D721Med (cell line): ENCODE results near the gene PDLIM7.

ENCODE experiments used
- DNase-seq: peaks from one replicate; pipeline ENCODE4 v3.0.0; 2011; ENCODE audit warnings: low spot score; ENCODE audit not compliant: insufficient read length
- FAIRE-seq: peaks from 2 replicates; lab custom pipeline; 2011; peaks lifted over from hg19 to GRCh38; lab: Jason Lieb, UNC
- TF ChIP-seq, protein P1 (sequence below): IDR thresholded peaks from 2 replicates; pipeline ENCODE4 v1.5.1; 2012; ENCODE audit warnings: mild to moderate bottlenecking, control low read depth; ENCODE audit not compliant: insufficient read depth; ENCODE audit errors: missing control alignments

The PDLIM7 gene

DNA sequence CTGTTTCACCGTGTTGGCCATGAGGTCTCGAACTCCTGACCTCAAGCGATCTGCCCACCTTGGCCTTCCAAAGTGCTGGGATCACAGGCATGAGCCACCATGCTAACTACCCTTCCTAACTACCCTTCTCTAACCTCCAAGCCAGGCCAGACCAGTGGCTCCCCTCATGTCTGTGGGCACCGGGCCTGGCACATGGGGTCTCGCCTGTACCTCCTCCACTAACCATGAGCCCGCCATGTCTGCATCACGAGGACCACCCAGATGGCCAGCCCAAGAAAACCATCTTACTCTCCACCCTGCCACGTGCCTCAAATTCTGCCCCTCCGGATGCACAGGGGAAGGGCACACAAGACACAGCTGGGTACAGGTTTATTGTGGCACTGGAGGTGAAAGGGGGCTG lies 14.4 kb downstream of the PDLIM7 start:
- DNase-seq = no peak
- TF ChIP-seq, protein P1, sequence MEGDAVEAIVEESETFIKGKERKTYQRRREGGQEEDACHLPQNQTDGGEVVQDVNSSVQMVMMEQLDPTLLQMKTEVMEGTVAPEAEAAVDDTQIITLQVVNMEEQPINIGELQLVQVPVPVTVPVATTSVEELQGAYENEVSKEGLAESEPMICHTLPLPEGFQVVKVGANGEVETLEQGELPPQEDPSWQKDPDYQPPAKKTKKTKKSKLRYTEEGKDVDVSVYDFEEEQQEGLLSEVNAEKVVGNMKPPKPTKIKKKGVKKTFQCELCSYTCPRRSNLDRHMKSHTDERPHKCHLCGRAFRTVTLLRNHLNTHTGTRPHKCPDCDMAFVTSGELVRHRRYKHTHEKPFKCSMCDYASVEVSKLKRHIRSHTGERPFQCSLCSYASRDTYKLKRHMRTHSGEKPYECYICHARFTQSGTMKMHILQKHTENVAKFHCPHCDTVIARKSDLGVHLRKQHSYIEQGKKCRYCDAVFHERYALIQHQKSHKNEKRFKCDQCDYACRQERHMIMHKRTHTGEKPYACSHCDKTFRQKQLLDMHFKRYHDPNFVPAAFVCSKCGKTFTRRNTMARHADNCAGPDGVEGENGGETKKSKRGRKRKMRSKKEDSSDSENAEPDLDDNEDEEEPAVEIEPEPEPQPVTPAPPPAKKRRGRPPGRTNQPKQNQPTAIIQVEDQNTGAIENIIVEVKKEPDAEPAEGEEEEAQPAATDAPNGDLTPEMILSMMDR = no peak
- no peak for FAIRE-seq

DNA sequence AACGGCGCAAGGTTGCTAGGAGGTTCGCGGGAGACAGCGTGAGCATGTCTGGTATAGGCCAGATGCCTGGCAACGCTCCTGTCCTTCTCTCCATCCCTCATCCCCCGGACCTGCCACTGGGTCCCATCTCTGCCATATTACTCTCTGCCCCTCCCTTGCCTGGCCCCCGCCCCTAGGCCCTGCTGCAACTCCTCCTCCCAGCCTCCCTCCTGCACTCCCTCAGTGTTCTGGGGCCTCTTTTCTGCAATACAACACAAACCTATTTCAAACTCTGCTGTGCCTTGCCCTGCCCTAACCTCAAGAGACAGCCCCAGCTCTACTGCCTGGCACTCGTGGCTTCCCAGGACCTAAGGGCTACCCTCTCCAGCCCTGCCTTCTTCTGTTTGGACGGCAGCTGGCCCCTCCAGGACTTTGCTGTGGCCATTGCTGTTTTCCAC lies 15.0 kb downstream of the PDLIM7 start:
- TF ChIP-seq, protein P1 = no peak
- FAIRE-seq = no peak
- DNase-seq = no peak

DNA sequence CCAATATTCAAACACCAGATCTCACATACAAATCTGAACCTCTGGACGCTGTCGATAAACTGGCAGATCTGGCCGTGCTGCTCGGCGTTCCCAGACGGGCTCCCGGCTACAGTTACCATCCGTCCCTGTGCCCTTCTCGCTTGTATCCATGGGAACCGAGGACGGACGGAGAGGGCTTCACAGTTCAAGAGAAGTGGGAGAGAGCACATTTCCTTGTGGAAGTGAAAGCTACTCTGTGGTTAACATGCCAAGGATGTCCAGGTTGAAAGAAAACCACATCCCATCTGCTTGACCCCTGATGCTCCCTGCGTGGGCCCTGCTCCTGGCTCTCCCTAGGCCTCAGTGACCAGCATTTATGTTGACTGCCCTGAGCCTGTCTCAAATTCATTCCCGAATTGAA lies 17.6 kb downstream of the PDLIM7 start:
- FAIRE-seq = no peak
- no peak for DNase-seq
- TF ChIP-seq, protein P1 = no peak

DNA sequence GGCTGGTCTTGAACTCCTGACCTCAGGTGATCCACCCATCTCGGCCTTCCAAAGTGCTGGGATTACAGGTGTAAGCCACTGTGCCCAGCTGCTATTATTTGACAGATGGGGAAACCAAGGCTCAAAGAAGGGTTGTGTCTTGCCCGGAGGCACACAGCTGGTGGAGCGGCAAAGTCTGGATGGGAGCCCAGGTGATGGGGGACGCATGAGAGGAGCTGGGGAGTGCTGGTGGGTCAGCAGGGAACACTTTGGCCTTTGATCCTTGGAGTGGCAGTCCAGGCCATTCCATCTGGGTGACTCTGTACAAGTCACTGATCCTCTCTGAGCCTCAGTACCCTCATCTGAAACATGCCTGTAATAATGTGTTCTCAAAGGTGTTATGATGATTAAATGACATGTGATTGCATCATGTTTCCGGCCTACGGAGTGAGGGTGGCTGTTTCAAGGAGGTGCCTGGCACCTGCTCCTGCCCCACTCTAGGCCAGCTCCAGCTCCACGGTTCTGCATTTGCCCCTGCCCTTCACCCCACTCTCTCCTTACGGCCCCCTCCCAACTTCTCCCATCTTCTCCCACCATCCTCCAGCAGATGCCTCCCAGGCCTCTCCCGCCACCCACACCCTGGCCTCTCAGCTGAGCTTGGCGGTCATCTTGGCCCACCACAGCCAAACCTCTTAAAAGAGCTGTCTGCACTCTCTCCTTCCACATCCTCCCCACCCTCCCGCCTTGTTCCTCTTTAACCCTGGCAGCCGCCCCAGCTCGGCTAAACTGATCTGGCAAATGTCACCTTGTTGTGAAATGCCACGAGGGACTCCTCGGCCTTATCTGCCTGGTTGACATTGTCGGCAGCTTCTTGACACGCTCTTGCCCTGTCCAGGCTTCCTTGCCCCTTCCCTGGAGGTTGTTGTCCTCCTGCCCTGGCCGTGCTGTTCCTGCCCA lies 18.4 kb downstream of the PDLIM7 start:
- FAIRE-seq (no peak), DNase-seq (no peak)
- TF ChIP-seq, protein P1 = no peak

DNA sequence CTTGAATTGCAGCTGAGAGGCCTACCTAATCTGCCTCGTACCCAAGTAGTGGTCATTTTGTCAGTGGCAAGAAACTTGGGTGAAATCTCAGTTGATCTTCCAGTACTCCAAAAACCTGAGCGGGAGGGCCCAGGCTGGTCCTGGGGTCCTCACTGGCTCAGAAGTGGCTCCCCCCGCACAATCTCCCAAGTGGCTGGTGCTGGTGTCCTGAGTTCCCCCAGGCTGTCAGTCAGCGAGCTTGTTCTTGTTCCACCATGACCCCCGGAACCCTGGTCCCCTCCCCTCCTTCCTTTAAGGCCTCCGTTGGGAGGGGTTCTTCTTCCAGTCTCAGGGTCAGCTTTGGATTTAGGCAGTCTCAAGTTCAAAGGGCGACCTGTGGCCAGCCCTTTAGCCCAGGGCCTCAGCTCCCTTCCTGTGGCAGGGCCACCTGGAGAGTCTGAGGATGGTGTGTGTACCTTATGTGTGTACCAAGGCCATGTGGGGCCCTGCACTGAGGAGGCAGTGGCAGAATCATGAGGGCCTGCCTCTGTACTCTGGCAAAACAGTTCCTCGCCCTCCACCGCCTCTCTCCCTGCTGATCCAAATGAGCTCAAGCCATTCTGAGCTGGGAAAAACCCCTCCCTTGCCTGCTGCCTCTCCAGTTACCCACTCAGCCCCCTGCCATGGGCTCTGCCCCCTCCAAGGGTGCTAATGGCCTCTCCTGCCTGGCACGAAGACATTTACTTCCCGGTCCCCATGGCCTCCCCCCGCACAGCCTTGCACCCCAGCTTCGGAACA lies 19.5 kb downstream of the PDLIM7 start:
- no peak for DNase-seq
- TF ChIP-seq, protein P1 = no peak
- FAIRE-seq = no peak

DNA sequence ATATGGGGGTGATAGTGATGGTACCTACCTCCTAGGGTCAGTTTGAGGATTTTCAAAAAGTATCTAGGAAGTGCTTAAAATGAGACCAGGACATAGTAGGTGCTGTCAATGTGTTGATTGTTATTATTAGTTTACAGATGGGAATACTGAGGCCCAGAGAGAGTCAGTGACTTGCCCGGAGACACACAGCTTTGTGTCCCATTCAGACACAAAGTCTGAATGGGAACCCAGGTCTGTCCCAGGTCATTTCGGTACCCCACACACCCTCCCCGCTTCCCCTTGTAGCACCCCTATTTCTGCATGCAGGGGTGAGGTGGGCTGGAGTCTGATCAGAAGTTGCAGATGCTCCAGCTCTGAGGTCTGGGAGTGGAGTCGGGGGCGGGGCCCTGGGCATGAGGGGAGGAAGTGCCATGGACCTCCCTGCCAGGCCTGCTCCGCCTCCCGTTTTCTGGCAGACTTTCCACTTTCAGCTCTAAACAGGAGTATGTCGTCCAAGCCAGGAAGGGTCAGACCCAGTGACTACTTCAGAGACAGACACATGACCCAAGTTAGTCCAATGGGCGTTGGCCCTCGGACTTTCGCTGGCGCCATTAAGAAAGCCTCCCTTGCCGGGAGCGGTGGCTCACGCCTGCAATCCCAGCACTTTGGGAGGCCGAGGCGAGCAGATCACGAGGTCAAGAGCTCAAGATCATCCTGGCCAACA lies 20.7 kb downstream of the PDLIM7 start:
- no peak for DNase-seq
- no peak for FAIRE-seq
- TF ChIP-seq, protein P1 = no peak
